CD4-positive, alpha-beta T cell treated with Interleukin-4 for 1 hour (primary cell): ENCODE data around the gene TRANK1.

ENCODE experiments used
- DNase-seq, 2 donors: peaks; one replicate each; pipeline ENCODE4 v3.0.0-alpha.2; 2020 to 2022

TRANK1 gene

DNA sequence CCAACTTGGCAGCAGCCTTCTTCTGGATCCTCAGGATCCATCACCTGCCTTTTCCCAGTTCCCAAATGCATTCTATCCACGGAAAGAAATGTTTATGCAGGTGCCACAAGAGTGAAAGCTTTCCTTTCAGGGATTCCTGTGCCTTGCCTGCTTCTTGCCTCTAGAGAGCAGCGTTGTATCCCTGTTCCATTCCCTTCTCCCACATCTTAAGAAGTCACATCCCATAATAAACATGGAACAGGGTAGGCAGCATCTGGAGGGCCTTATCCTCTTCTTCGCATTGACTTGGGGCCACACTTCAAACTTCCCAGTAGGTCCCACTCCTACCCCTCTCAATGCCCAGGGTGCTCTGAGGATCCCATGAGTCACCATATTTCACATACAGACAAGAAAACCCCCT lies 107.8 kb downstream of the TRANK1 start:
- DNase-seq, result no peak

DNA sequence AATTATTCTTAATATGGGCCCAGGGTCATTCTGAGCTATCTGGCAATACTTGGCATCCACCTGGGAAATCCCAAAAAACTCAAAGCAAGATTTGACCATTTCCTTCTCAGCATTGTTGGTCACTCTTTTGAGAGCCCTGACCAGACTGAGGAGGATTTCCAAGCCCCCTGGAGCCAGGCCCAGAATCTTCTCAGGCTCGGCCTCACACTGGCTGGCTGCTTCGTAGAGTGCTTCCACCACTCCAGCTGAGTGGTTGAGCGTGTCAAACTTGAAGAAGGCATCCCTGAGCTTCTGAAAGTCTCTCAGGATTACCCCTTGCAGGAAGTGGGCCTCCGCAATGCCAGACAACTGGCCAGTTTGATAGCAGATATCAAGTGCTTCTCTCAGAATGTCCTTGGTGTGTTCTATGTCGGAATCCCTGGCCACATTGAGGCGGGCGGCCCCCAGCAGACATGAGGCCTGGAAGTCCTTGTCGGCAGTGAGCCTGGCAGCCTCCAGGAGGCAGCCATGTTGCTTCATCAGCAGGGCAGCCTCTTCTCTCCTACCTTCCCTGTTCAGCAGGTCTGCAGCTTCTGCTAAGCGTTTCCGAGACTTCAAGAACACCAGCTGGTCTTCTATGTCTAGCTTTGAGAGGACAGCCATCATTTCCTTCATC lies 111.6 kb downstream of the TRANK1 start:
- DNase-seq, result no peak

DNA sequence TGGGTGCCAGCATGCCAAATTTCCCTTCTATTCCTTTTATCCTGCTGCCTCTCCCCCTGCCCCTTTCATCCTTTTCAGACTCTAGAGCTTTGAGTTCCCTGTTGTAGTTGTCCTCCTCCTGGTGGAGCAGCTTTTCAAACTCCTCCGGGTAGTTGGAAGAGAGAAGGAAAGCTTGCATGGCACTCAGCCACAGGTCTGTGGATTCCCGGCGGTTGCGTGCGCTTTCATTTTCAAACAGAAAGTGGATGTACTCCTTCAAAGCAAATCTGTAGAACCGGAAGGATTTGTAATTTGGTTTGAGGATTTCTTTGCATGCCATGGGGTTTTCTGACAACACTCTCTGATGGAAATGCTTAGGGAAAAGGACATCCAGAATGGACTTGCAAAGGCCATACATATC lies 112.4 kb downstream of the TRANK1 start:
- no peak for DNase-seq

DNA sequence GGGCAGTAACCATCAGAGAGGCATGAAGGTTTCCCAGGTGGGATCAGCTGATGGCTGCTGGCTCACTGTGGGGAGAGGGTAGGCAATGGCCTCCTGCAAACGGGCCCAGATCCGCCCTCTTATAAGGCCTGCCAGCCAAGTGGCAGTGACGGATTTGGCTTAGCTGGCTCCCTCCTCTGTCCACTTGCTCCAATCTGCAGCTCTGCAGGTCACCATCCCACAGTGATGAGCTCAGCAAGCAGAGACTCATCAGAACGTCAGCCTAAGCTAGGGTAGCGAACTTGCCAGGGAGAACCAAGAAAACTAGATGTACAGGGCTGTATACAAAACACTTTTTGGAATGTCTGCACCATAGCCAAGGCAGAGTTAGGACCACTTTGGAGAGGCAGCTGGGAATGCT lies 117.7 kb downstream of the TRANK1 start:
- no peak for DNase-seq

DNA sequence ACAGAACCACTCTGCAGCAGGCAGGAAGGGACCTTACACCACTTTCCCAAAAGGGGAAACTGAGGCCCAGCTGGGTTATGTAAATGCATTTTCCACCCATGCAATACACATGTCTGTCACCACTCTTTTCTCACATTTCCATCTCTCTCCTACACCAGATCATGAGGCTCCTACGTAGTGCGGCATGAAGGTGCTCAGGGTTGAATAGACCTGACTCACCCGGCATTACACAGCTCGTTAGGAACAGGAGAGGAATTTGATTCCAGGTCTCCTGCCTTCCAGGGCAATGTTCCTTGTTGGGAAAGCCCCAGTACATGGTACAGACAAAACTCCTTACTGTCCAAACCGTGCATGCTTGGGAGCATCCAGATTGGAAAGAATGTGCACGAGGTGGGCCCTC lies 118.6 kb downstream of the TRANK1 start:
- DNase-seq, result no peak

DNA sequence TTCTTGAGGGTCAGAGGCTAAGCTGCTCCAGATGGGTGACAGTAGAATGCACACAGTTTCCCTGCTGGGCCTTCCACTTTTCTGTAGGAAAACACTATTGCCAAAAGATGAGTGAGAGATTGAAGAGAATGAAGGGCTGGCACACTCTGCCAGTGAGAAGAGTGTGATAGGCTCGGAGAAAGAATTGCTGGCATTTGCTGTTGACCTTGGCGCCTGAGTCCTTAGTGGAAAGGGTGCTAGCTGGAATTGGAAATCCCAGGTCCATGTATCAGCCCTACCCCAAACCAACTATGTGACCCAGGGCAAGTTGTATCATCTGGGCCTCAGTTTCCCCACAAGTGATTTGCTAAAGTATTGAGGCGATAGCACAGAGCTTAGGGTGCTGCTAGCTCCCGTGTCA lies 120.4 kb downstream of the TRANK1 start:
- DNase-seq, result no peak

DNA sequence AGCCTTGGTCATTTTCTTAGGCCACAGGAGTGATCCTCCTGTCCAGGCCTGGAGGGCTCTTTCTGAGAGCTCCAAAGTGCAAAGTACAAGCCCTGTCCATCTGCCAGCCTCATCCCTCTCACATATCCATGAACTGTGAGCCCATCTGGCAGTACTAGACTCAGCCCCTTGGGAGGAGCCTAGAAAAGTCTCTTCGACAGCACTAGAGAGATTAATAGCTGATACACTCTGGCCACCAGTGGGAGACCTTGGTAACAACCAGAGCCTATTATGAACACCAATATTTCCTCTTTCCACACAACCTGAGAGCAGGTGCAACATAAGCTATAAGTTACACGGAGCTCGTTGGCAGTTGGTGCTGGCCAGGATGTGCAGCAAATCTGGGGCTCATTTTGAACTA lies 121.0 kb downstream of the TRANK1 start:
- no peak for DNase-seq

DNA sequence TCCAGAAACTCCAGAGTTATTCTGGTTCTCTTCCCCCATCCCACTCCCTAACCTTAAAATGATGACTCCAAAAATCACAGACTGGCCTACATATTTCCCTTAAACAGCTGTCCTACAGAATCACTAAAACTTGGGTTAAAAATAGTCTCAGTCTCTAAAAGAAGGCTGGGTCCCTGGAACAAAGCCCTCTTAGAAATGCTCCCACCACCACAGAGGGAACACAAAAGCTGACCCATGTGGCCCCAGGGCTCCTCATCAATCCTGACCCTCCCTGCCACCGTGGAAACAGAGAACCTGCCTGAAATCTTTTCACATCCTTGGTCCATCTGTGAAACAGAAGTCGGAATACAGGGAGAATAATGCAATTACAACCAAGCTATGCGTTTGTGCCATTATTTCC lies 124.8 kb downstream of the TRANK1 start:
- DNase-seq, result no peak

DNA sequence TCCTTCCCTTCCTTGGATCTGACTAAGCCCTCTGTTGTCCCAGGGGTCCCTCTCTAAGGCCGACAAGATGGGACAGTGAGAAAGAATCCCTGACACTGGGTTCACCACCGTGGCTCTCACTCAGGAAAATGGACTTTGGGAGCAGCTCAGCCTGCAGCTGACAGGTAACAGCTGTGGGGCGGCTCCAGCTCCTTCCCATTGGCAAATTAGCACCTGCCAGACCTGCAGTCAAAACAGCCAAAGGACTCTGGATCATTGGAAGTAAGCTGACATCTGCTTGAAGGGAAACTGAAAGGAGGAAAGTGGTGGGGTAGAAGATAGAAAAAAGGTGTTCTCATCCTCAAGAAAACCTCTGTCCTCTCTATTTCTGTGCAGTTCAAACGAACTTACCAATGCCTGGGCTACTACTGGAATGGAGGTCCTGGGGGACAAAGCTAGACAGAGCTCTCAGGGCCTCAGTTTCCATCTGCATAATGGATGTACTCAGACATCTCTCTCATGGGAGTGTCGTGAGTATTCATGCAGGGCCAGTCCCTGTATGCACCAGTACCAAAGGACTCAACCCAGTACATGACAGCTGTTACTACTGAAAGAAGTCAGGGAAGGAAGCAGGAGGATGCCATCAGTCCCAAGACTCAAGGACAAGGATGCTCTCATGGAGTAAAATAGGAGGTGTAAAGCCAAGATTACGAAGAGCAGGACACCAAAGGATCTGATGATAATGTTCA lies 126.9 kb downstream of the TRANK1 start:
- no peak for DNase-seq

DNA sequence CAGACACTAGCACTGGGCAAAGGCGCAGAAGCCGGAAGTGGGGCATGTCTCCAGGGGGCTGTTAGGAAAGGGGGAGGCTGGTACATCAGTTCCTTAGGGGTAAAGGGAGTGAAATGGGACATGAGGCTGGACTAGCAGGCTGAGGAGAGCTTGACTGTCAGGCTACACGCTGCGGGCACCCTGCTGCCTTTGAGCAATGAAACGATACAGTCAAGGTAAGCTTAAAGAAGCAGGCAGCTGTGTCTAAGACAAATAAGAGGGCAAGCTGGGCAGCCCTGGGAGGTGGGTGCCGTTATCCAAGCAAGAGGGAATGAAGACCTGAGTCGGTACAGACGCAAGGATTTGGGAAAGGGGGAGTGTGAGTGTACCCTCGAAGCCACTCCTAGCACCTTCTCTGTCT lies 129.5 kb downstream of the TRANK1 start:
- DNase-seq, result no peak

DNA sequence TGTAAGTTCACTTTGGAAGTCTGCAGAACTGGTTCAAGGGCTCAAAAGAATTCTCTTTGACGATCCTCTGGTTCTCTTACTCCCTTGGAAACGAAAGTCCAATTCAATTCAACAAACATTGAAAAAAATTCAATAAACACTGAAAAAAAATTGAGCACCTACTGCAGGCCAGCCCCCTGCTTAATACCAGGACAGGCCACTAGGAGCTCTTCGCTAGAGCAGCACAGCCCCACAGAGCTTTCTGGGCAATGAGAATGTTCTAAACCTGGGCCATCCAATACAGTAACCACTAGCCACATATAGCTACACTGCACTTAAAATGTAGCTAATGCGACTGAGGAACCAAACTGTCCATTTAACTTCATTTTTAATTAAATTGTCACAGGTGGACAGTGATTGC lies 130.1 kb downstream of the TRANK1 start:
- DNase-seq, result no peak

DNA sequence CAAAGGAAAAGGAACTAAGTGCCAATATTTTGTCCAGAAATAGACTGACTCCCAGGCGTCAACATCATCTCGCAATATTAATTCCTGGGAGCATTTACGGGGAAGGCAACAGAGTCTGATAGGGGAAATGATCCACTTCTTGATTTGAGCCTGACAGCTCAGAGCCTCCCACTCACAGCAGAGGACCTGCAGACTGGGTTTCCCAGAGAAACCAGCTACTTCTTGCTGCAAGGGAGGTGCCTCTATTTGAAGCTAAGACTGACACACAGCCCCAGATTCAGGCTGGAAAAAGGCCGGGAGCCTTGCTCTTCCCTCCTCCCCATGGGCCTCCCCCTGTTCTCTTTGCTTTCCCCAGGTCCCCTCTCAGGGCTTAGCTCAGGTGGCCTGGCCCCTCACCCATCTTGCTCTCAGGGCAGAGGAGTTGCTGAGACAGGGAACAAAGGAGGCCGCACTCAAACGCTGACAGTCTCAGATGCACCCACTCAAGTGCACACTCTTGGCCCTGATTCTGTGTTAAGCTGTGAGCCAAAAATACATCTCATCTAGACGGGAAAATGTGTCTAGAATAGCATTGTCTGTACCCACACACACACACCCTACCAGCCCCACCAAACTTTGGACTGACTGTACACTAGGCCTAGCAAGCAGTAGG lies 130.7 kb downstream of the TRANK1 start:
- no peak for DNase-seq

DNA sequence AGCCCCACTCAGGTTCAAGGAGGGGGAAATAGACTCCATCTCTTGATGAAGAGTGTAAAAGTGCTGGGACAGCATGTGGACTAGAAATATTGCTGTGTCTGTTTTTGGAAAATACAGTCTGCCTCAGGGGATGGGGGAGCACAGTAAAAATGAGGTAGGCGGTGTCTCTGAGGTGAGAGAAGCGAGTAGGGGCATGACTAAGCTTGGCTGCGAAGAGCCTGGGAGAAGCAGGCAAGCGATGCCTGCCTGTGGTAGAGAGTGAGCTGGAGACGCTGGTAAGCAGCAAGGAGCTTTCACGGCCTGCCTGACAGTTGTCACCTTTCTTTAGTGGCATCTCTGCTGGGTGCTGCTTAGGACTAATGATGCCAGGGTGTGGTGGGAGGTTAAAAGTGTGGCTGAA lies 131.5 kb downstream of the TRANK1 start:
- DNase-seq, result no peak

DNA sequence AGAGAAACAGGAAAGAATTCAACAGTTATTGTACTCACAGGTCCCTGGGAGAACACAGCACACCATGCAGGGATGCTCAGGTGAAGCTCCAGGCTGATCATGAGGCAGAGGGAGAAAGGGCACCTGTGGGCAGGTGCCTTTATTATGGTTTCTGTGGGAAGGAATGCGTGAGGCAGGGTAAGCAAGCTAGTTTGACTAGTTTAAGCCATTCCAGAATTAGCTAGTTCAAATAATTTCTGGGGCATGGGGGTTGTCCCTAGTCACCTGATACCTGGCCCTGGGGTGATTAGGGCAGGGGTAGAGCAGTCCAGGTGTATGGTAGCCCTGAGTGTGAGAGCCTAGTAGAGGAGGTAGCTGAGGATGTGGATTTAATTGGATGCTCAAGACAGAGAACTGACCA lies 132.6 kb downstream of the TRANK1 start:
- no peak for DNase-seq

DNA sequence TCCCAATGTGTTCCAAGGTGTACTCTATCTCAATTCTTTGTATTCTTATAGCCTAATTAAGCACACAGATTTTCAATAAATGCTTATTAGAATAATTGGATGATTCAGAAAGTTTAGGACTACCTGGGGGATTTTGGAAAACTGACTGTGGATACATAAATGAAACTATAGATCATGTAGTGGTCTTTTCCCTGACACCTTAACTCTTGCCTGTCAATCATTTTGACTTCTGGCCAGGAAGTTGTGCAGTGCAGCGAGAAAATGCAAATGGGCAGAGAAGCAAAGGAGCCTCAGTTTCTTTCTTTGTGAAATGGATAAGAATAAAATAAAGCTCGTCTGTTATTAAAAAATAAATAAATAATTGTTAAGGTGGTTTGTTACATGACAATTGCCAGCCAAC lies 133.1 kb downstream of the TRANK1 start:
- DNase-seq, result no peak

DNA sequence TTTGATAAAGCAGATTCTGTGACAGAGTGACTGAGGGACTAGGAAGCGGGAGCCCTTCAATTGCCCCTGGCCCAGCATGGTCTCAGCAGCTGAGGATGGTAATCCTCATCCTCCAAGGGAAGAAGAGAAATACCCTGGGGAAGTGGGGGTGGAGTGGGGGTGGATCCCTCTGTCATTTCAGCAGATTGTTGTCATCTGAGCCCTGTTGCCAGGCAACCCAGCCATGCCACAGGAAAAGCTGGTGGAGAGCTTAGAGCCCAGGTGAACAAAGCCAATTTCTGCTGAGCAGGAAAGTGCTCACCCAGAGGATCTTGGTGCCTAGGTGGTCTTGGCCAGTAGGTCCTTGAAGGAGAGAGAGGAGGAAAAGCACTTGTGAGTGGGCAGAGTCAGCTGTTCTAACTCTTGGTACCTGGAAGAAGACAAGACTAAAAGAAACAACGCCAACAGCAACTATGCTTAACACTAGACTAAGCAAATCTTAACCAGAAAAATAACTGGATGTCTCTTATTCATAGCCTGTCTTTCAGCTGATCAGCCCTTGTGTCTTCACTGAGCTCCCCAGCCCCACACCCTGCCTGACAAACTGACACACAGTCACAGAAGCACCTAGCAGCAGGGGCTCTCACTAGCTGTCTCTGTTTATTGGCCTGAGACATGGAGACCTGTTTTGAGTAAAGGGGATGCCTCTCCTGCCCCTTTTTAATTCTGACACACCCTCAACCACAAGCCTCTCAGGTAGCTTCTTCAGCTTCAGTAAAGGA lies 140.4 kb downstream of the TRANK1 start:
- no peak for DNase-seq

DNA sequence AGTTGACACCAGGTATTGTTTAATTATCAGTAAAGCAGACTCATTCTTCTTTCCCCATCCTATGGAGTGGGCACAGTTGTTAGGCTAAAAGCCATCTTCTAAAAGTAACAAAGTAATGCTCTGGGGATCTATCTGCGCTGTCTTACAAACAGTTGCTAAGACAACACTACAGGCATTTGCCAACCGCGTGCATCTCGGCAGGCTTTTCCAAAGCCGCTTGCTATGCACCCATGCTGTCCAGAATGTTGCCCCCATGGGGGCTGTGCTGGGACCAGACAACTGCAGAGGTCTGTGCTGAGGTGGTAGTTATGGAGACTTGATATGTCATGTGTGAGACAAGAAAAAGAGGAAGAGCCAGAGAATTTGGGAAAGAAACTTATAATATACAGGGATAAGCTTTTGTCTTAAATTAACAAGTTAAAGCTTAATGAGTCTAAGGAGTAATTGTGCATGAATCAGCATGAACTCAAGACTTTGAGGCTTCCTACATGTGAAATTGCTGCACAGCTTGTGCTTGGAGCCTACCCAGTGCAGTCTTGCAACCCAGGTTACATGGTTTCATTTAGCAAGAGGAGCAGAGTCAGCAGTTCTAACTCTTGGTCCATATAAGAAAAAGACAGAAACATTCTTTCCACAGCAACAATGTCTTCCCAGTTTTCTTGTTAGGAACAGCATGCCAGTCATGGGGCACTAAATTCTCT lies 141.6 kb downstream of the TRANK1 start:
- DNase-seq, result no peak

DNA sequence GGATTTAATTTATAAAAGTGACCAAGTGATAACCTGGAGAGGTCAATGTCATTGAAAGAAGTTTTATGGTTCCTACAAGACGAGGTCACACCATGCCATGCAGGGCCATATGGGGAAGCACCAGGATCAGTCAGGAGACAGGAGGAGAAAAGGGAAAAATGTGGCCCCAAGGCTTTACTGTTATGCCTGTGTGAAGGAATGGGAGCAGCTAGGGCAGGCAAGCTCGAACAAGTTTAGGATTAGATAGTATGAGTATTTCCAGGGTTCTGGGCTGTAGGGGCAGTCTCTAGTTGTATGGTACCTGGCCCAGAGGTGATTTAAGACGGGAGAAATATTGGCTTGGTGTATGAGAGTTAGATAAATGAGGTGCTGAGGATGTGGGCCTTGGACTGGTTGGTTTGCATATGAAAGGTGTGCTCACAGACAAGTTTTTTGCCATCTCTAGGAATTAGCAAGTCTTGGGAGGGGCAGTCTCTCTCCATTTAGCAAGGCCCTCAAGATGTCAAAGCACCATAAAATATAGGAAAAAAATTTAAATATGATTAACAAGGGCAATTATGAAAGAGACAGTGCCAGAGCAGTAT lies 144.2 kb downstream of the TRANK1 start:
- no peak for DNase-seq

DNA sequence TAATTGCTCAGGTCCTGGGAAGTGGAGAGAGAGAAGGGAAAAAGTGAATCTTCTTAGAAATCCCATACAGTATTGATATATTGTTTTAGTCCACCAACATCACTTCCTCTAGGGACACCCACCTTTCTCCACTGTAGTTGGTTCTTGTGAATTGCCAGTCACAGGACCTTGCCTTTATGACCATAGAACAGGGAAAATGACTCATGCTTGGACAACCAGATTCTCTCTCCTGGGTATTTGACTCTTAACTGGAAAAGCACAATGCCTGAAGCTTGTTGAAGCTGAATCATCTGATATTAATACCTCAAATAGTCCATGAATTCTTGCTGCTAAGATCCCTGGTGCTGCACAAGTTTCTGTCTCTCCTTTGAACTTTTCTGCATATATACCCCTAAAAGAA lies 148.0 kb downstream of the TRANK1 start:
- DNase-seq, result no peak

DNA sequence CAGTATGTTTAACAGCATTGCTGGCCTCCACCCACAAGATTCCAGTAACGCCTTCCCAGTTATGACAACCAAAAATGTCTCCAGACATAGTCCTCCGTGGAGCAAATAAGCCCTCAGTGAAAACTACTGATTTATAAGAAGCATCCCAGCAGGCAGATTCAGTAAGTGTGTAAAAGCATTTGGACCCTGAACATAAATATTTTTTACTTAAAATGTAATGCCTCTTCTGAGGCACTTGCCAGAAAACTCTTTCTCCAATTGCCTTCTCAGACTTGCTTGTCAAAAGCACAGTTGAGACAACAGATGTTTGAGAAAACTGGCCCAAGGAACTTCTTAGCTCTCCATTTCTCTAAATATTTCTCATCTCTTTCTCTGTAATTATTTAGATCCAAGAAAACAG lies 148.7 kb downstream of the TRANK1 start:
- DNase-seq, result no peak

DNA sequence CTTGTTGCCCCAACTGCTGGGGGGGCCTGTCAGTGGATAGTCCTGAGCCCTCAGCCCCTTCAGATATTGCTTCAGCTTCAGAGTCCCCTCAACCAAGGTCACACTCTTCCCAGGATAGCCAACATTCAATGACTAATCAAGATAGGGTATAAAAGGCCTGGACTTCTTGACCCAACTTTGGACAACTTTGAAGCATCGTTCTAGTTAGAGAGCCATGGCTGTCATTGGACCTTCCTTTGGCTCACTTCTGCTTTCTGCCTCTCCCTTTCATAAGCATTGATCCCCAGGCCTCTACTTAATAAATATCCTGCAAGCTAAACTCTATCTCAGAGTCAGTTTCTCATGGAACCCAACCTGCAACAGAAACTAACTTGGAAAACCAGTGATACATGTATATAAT lies 149.2 kb downstream of the TRANK1 start:
- DNase-seq, result no peak

DNA sequence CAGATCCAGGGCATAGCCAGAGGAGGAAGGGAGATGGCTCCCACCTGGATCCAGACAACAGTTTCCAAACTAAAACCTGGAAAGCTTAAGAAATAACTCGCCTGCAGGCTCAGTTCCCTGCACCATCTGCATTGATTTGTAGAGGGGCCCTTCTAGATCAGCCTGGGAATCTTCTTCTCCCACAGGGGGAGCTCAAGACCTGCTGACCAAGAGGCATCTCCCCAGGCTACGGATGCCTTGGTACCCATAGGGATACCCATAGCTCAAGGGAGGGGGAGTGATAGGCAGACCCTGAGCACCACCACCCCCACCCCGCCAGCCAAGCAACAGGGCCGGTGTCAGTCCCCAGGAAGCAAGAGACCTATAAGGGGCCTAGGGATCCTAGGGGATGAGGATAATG lies 152.5 kb downstream of the TRANK1 start:
- DNase-seq, result peak in 1 of 2 donors; percentile 21

DNA sequence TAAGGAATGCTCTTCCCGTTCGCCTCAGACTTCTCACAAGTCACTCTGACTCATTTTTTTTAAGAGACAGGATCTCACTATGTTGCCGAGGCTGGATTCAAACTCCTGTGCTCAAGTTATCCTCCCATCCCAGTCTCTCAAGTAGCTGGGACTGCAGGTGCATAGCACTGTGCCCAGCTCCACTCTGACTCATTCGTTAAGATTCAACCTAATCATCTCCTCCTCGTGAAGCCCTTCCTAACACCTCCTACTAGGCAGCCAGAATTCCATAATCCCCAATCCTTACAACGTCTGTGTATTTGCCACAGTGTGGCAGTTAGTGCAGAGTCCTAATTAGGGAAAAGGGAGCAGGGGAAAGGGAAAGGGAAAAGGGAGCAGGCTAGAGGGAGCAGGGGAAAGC lies 154.1 kb downstream of the TRANK1 start:
- DNase-seq, result no peak
